Adrenal gland (tissue), 5 donors: ENCODE results near the gene HLA-DQA1.
"Not testable (repeated sequence)": the region's sequence is repeated elsewhere in the genome, so short reads cannot be mapped to it uniquely, and the experiment has no call there.

Experiments
- CTCF ChIP-seq, 6 experiments: fragments of 450-650 bp in 4 of 6; fragments of 200-600 bp in 2 of 6; sonication (generic) in 1 of 6; IDR thresholded peaks; 1 replicate in 5 of 6; 2 replicates in 1 of 6; pipeline versions ENCODE4 v1.5.1 to v1.8.0; 2016 to 2021; ENCODE audit warnings: antibody characterized with exemption in 6 of 6, mild to moderate bottlenecking in 2 of 6, moderate library complexity in 1 of 6
- POLR2A ChIP-seq, 2 donors: fragments of 450-650 bp; IDR thresholded peaks; one replicate each; pipeline ENCODE4 v1.6.1; 2017; ENCODE audit warnings: antibody characterized with exemption in 2 of 2, mild to moderate bottlenecking in 2 of 2, moderate library complexity in 1 of 2
- donor health status: DM: no; HTN: no; CAD: no.

GRCh38 chr6:32629793-32630192 lies 7.4 kb upstream of the HLA-DQA1 start:
- TF ChIP-seq POLR2A, CTCF (IDR thresholded peaks at IDR 0.05): not testable (repeated sequence)
